Astrocyte of the hippocampus (primary cell): Measurements from ENCODE around the gene SESN3.
"Not testable (repeated sequence)": the region's sequence is repeated elsewhere in the genome, so short reads cannot be mapped to it uniquely, and the experiment has no call there.

ENCODE experiments used
- DNase-seq: peaks from one replicate; pipeline ENCODE4 v3.0.0; 2011; ENCODE audit warnings: low read depth, low spot score

Gene SESN3

DNA sequence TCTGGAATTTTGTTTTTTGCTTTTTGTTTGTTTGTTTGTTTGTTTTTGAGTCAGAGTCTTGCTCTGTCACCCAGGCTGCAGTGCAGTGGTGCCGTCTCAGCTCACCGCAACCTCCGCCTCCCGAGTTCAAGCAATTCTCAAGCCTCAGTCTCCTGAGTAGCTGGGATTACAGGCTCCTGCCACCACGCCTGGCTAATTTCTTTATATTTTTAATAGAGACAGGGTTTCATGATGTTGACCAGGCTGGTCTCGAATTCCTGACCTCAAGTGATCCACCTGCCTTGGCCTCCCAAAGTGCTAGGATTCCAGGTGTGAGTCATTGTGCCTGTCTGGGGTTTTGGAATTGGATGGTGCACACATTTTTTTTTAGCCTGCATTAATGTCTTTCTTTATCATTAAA is 20.9 kb upstream of the SESN3 start:
- DNase-seq = not testable (repeated sequence)

GRCh38 chr11:95248666-95249467 is 17.9 kb upstream of the SESN3 start:
- no peak for DNase-seq

DNA sequence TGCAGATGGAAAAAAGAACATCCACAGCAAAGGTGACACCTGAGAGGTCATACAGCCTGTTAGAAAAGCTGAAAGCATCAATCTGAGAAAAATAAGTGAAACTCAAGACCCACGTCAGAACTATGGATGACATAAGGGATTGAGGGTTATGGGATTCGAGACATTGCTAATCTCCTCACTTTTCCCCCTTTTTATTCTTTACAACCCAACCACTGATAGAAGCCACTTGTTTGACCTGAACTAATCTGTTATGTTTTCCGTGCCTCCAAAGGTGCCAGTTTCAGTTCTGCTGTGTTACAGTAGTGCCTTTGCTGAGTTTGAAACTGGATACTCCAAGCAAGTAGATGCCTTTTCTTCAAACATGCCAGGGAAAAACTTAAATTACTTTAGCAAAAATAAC is 16.9 kb upstream of the SESN3 start:
- DNase-seq = no peak

DNA sequence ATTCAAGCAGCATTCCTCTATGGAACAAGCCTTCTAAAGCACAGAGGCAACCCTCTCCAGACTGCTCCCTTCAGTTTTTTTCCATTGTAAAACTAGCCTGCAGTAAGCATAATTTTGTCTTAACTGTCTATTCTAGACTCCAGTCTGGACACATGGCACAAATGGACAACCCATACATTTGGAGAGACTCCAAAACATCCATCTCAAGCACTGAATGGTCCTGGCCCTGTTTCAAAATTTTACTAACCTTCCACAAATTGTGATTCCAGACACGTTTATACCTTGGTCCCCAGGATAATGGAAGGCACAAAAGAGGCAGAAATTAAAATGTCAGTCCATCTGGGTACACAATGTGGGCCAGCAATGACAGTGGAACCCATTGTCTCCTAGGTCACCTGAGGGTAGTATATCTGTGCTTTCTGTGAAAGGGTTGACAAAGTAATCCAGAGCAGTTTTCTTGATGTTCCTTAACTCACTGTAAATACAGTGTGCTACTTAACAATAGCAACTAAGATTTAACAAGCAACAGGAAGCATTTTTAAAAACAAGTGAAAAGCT is 16.2 kb upstream of the SESN3 start:
- DNase-seq = peak; percentile 29

- DNase-seq = no peak
Measured at GRCh38 chr11:95245581-95245980, 14.6 kb upstream of the SESN3 start.

DNA sequence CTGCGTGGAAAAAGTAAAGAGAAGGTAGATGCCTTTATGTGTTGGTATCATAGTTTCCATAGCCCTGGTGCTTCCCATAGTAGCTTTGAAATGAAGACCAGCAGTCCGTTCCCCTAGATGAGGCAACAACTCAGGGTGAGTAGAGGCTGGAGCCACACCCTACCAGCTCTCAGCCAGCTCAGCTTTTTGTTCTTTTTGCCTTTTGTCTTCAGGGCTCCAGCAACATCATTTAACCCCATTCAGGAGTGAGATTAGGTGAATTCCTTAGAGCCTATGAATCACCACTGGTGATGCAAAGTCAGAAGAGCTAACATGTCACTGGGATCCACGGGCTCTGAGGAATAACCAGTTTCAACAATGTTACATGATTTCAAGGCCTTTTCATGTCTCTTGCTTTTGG is 14.0 kb upstream of the SESN3 start:
- peak; percentile 69 for DNase-seq

- DNase-seq = no peak
Measured at GRCh38 chr11:95243673-95244072, 12.7 kb upstream of the SESN3 start.

DNA sequence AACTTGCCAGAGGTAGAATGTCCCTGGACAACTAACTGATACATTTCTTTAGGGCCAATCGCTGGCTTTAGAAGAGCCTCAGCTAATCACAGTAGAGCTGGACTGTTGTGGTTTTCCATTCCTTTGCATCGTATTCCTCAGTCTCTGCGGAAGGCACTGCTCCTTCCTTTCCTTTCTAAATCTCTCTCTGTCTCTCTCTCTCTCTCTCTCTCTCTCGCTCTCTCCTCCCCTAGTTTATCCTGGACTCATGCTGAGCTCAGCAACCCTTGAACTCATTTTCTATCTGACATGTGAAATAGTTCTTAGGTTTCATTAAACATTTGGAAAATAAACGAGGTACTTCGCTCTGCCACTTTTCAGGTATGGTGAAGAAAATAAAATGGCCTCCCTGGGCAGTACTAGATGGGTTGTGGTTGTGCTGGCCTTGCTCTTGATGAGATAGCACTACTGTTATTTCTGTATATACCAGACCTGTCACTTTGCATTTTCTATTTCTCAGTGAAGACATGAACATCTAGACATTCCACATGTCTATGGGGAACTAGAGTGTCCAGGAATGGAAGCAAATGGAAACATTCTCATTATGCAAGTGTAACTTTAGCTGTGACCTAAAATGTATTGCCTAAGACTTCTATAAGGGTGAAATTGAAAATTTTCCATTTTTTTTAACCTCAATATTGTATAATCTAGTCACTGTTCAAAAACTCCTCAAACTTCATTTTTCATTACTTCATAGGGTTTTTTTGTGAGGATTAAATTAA is 12.0 kb upstream of the SESN3 start:
- DNase-seq = no peak

- no peak for DNase-seq
Measured at GRCh38 chr11:95242091-95242844, 11.3 kb upstream of the SESN3 start.

GRCh38 chr11:95241681-95242081 is 10.7 kb upstream of the SESN3 start:
- no peak for DNase-seq

DNA sequence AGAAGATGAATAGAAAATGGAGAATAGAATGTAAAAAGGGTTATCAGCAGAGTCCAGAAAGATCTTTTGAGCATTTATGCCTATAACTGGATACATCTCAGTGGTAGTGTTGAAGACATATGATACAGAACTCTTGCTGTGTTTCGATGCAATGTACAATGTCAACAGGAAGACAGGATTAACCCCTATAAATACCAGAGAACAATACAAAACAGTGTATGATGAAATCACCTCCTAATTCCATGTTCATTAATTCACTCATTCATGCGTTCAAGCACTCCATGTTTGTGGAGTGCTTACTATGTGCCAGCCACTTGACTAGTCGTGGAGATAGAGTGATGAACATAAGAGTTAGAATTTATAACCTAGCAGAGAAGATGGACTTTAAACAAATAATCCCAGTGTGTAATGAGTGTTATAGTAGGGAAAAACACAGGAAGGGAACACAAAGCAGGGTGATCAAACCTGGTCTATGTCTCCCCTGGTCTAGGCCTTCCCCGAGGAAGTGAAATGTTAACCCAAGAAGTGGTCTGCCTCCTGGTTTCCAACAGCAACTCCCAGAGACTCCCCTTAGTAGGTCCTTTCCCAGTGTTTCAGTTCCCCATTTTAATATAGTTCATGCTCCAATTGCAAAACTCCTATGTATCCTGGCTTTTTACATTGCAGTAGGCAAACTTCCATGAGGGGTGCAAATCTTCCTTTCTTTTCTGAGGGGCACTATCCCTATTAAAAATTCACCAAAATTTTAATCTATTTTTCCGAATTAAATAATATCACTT is 9.1 kb upstream of the SESN3 start:
- no peak for DNase-seq

GRCh38 chr11:95232666-95233065 is 1.7 kb upstream of the SESN3 start:
- no peak for DNase-seq

DNA sequence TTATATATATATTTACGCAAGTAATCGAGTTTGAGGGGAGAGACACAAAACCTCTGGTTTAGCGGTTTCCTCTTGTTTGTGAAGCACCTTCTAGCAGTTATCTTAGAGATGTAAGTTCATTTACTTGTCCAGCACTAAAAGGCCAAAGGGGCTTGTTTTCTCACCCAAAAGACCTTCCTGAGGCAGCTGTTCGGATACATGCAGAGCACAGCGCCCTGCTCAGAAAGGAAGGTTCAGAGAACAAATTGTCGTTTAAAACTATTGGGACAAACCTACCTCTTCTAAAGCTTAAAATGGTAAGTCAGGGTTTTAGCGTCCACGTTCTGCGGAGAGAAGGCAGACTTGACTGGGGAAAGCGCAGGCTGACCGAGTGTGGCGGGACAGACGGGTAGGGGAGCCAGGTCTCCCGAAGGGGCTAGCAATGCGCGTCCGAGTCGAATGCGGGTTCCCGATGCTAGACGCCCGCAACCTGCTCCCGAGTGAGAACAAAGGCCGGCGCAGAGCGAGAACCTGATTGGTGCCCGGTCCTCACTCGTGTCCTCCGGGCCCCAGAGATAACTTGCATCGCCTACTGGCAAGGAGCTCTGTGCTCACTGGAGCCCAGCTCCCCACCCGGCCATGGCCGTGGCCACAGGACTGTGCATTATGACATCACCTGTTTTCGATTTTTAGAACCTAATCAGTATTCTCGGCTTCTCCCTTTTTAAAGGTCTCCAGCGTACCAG is 1.0 kb upstream of the SESN3 start:
- peak; percentile 90 for DNase-seq

- no peak for DNase-seq
Measured at GRCh38 chr11:95230810-95231126, 234 bp downstream of the SESN3 start.

GRCh38 chr11:95229993-95230809 is 801 bp downstream of the SESN3 start:
- DNase-seq = peak; percentile 65

GRCh38 chr11:95229199-95229992 is 1.6 kb downstream of the SESN3 start:
- peak; percentile 50 for DNase-seq

GRCh38 chr11:95228081-95228749 is 2.8 kb downstream of the SESN3 start:
- DNase-seq = peak; percentile 11

DNA sequence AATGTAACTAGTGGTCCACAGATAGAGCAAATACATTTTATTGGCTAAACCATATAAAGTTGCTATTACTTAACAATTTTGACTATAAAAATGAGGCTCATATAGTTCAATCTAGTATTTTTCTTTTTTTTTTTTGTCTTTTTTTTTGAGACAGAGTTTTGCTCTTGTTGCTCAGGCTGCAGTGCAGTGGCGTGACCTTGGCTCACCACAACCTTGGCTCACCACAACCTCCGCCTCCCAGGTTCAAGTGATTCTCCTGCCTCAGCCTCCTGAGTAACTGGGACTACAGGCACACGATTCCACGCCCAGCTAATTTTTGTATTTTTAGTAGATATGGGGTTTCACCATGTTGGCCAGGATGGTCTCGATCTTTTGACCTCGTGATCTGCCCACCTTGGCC is 3.9 kb downstream of the SESN3 start:
- not testable (repeated sequence) for DNase-seq
